Measurements from ENCODE around the gene DNM2.

DNM2 gene

DNA sequence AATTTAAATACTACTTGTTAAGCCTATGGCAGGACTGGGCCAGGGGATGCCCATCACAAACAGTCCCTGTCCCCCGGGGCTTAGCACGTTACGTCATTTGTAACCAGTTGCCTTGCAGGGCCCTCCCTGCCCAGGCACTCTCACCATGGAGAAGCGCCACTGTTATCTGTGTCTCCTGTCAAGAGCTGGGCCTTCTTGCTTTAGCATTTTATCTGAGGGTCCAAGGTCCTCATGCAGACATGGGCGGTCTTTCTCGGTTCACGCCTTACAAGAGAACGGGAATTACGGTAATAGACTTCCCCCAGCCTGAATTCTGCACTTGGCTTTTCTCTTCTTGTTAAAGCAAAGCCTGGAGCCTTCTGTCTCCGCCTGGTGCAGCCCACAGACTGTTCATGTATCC lies 72.0 kb downstream of the DNM2 start:
- Histone ChIP-seq H2AK5ac (ENCODE audit: low read length, severe bottlenecking) (no peak overlapping the region), H4K91ac (ENCODE audit: low read length) (no peak overlapping the region), H3K18ac (ENCODE audit: low read depth in 1 of 2, low read length in 2 of 2) (no peak overlapping the region), H3K36me3 (ENCODE audit: control insufficient read depth in 1 of 2, insufficient read depth in 2 of 2, low read depth in 1 of 2, low read length in 2 of 2) (peaks cover 77 to 91% of the 10 kb centered on the region in 2 experiments), H3K4me2 (ENCODE audit: low read length, poor library complexity, severe bottlenecking) (no peak overlapping the region), H3K9ac (ENCODE audit: low read length) (no peak overlapping the region), H3K4me3 (ENCODE audit: insufficient read depth in 1 of 2, low read depth in 1 of 2, low read length in 2 of 2) (no peak overlapping the region), H2BK120ac (ENCODE audit: low read depth, low read length) (no peak overlapping the region), H3K9me3 (ENCODE audit: control insufficient read depth, low read length) (no peaks in the 10 kb centered on the region), H2BK12ac (ENCODE audit: low read length in 2 of 2) (no peak overlapping the region), H3K27me3 (ENCODE audit: control insufficient read depth in 1 of 2, insufficient read depth in 1 of 2, low read length in 2 of 2) (no peaks in the 10 kb centered on the region), H3K79me1 (replicated peaks; ENCODE audit: low read length, poor library complexity, severe bottlenecking) (peaks cover 30% of the 10 kb centered on the region), H3K23ac (ENCODE audit: low read length in 2 of 2) (no peak overlapping the region), H3K4ac (ENCODE audit: low read depth in 1 of 2, low read length in 2 of 2) (no peak overlapping the region), H2BK5ac (ENCODE audit: low read depth, low read length, poor library complexity, severe bottlenecking) (no peak overlapping the region), H3K4me1 (ENCODE audit: control insufficient read depth, insufficient read depth, low read depth, low read length) (no peaks in the 10 kb centered on the region), H2BK15ac (ENCODE audit: low read depth, poor library complexity, severe bottlenecking) (no peak overlapping the region), H3K14ac (ENCODE audit: low read length in 2 of 2) (no peak overlapping the region), H2AFZ (ENCODE audit: low read depth, low read length) (no peak overlapping the region), H3K27ac (ENCODE audit: low read length, poor library complexity, severe bottlenecking) (no peak overlapping the region), H4K8ac (ENCODE audit: low read length) (no peak overlapping the region)
- DNase-seq, result no peak
- WGBS, result 96% methylated on average over 10 of the region's 10 CpGs

DNA sequence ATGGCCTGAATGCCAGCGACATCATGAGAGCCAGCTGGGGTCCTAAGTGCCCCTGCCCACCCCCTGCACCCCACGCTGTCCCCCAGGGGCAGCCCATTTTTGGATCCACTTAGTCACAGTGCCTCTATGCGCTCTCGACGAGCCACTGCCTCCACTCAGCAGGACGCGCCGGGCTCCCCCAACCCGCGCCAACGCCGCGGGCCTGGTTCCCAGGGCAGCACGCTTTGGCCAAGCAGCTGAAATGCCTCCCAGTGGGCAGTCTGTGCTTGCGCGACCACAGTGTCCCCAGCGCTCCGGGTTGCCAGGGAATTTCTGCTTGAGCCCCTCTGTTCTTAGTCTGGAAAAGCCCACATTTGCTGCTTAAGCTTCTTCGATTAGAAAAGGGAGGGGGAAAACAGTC lies 78.8 kb downstream of the DNM2 start:
- Histone ChIP-seq H3K79me1 (replicated peaks; ENCODE audit: low read length, poor library complexity, severe bottlenecking) (peaks cover 35% of the 10 kb centered on the region), H3K9me3 (ENCODE audit: control insufficient read depth, low read length) (no peaks in the 10 kb centered on the region), H2BK15ac (ENCODE audit: low read depth, poor library complexity, severe bottlenecking) (no peak overlapping the region), H2BK5ac (ENCODE audit: low read depth, low read length, poor library complexity, severe bottlenecking) (no peak overlapping the region), H4K91ac (ENCODE audit: low read length) (no peak overlapping the region), H3K4me2 (ENCODE audit: low read length, poor library complexity, severe bottlenecking) (no peak overlapping the region), H3K27ac (ENCODE audit: low read length, poor library complexity, severe bottlenecking) (no peak overlapping the region), H4K8ac (ENCODE audit: low read length) (no peak overlapping the region), H2AK5ac (ENCODE audit: low read length, severe bottlenecking) (no peak overlapping the region), H2BK12ac (ENCODE audit: low read length in 2 of 2) (no peak overlapping the region), H2AFZ (ENCODE audit: low read depth, low read length) (no peak overlapping the region), H3K23ac (ENCODE audit: low read length in 2 of 2) (no peak overlapping the region), H3K18ac (ENCODE audit: low read depth in 1 of 2, low read length in 2 of 2) (no peak overlapping the region), H3K4me3 (ENCODE audit: insufficient read depth in 1 of 2, low read depth in 1 of 2, low read length in 2 of 2) (no peak overlapping the region), H3K9ac (ENCODE audit: low read length) (no peak overlapping the region), H3K4me1 (ENCODE audit: control insufficient read depth, insufficient read depth, low read depth, low read length) (no peaks in the 10 kb centered on the region), H3K14ac (ENCODE audit: low read length in 2 of 2) (no peak overlapping the region), H3K4ac (ENCODE audit: low read depth in 1 of 2, low read length in 2 of 2) (no peak overlapping the region), H3K27me3 (ENCODE audit: control insufficient read depth in 1 of 2, insufficient read depth in 1 of 2, low read length in 2 of 2) (no peaks in the 10 kb centered on the region), H2BK120ac (ENCODE audit: low read depth, low read length) (no peak overlapping the region), H3K36me3 (ENCODE audit: control insufficient read depth in 1 of 2, insufficient read depth in 2 of 2, low read depth in 1 of 2, low read length in 2 of 2) (peaks cover 80 to 91% of the 10 kb centered on the region in 2 experiments)
- WGBS, result 95% methylated on average over 19 of the region's 19 CpGs
- no peak for DNase-seq

DNA sequence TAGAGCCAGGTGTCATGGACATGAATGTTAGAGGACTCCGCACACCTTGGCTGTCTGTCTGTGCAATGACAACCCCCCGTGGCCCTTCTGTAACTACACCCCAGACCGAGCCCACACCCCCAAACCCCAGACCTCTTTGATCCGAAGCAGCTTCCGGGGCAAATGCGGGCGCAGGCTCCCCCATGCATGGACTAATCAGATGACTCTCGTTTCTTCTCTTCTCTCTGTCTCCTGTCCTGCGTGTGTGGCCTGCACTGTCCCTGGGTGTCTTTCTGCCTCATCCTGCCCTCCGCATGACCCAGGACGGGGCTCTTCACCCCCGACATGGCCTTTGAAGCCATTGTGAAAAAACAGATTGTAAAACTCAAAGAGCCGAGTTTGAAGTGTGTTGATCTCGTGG lies 79.2 kb downstream of the DNM2 start:
- no peak overlapping the region for H3K9ac ChIP-seq (ENCODE audit: low read length)
- H4K91ac ChIP-seq (ENCODE audit: low read length), result no peak overlapping the region
- H2BK5ac ChIP-seq (ENCODE audit: low read depth, low read length, poor library complexity, severe bottlenecking), result no peak overlapping the region
- no peak overlapping the region for H3K4ac ChIP-seq (ENCODE audit: low read depth in 1 of 2, low read length in 2 of 2)
- no peak overlapping the region for H3K27ac ChIP-seq (ENCODE audit: low read length, poor library complexity, severe bottlenecking)
- WGBS, result 93% methylated on average over 14 of the region's 14 CpGs
- H3K4me3 ChIP-seq (ENCODE audit: insufficient read depth in 1 of 2, low read depth in 1 of 2, low read length in 2 of 2), result no peak overlapping the region
- H4K8ac ChIP-seq (ENCODE audit: low read length), result no peak overlapping the region
- H2BK15ac ChIP-seq (ENCODE audit: low read depth, poor library complexity, severe bottlenecking), result peak overlapping the region; percentile 31
- H2BK12ac ChIP-seq (ENCODE audit: low read length in 2 of 2), result no peak overlapping the region
- DNase-seq, result no peak
- no peak overlapping the region for H2BK120ac ChIP-seq (ENCODE audit: low read depth, low read length)
- no peak overlapping the region for H2AFZ ChIP-seq (ENCODE audit: low read depth, low read length)
- no peaks in the 10 kb centered on the region for H3K27me3 ChIP-seq (ENCODE audit: control insufficient read depth in 1 of 2, insufficient read depth in 1 of 2, low read length in 2 of 2)
- no peak overlapping the region for H3K23ac ChIP-seq (ENCODE audit: low read length in 2 of 2)
- peaks cover 85 to 90% of the 10 kb centered on the region in 2 experiments for H3K36me3 ChIP-seq (ENCODE audit: control insufficient read depth in 1 of 2, insufficient read depth in 2 of 2, low read depth in 1 of 2, low read length in 2 of 2)
- H3K14ac ChIP-seq (ENCODE audit: low read length in 2 of 2), result no peak overlapping the region
- peaks cover 36% of the 10 kb centered on the region for H3K79me1 ChIP-seq (replicated peaks; ENCODE audit: low read length, poor library complexity, severe bottlenecking)
- H3K18ac ChIP-seq (ENCODE audit: low read depth in 1 of 2, low read length in 2 of 2), result no peak overlapping the region
- no peaks in the 10 kb centered on the region for H3K4me1 ChIP-seq (ENCODE audit: control insufficient read depth, insufficient read depth, low read depth, low read length)
- H3K4me2 ChIP-seq (ENCODE audit: low read length, poor library complexity, severe bottlenecking), result no peak overlapping the region
- no peaks in the 10 kb centered on the region for H3K9me3 ChIP-seq (ENCODE audit: control insufficient read depth, low read length)
- H2AK5ac ChIP-seq (ENCODE audit: low read length, severe bottlenecking), result no peak overlapping the region

GRCh38 chr19:10797541-10798256 lies 79.8 kb downstream of the DNM2 start:
- no peaks in the 10 kb centered on the region for H3K9me3 ChIP-seq (ENCODE audit: control insufficient read depth, low read length)
- H3K27me3 ChIP-seq (ENCODE audit: control insufficient read depth in 1 of 2, insufficient read depth in 1 of 2, low read length in 2 of 2), result no peaks in the 10 kb centered on the region
- peaks cover 88 to 91% of the 10 kb centered on the region in 2 experiments for H3K36me3 ChIP-seq (ENCODE audit: control insufficient read depth in 1 of 2, insufficient read depth in 2 of 2, low read depth in 1 of 2, low read length in 2 of 2)
- no peak overlapping the region for H2AFZ ChIP-seq (ENCODE audit: low read depth, low read length)
- no peak overlapping the region for H2BK12ac ChIP-seq (ENCODE audit: low read length in 2 of 2)
- no peak overlapping the region for H3K18ac ChIP-seq (ENCODE audit: low read depth in 1 of 2, low read length in 2 of 2)
- no peak overlapping the region for H2BK15ac ChIP-seq (ENCODE audit: low read depth, poor library complexity, severe bottlenecking)
- no peak overlapping the region for H3K4me3 ChIP-seq (ENCODE audit: insufficient read depth in 1 of 2, low read depth in 1 of 2, low read length in 2 of 2)
- no peak overlapping the region for H2AK5ac ChIP-seq (ENCODE audit: low read length, severe bottlenecking)
- no peak overlapping the region for H2BK120ac ChIP-seq (ENCODE audit: low read depth, low read length)
- WGBS, result 97% methylated on average over 19 of the region's 19 CpGs
- no peak overlapping the region for H3K4ac ChIP-seq (ENCODE audit: low read depth in 1 of 2, low read length in 2 of 2)
- no peak overlapping the region for H3K14ac ChIP-seq (ENCODE audit: low read length in 2 of 2)
- H3K4me2 ChIP-seq (ENCODE audit: low read length, poor library complexity, severe bottlenecking), result no peak overlapping the region
- no peak overlapping the region for H3K9ac ChIP-seq (ENCODE audit: low read length)
- H3K23ac ChIP-seq (ENCODE audit: low read length in 2 of 2), result no peak overlapping the region
- peaks cover 39% of the 10 kb centered on the region for H3K79me1 ChIP-seq (replicated peaks; ENCODE audit: low read length, poor library complexity, severe bottlenecking)
- no peaks in the 10 kb centered on the region for H3K4me1 ChIP-seq (ENCODE audit: control insufficient read depth, insufficient read depth, low read depth, low read length)
- no peak overlapping the region for H2BK5ac ChIP-seq (ENCODE audit: low read depth, low read length, poor library complexity, severe bottlenecking)
- H4K8ac ChIP-seq (ENCODE audit: low read length), result no peak overlapping the region
- H4K91ac ChIP-seq (ENCODE audit: low read length), result no peak overlapping the region
- no peak overlapping the region for H3K27ac ChIP-seq (ENCODE audit: low read length, poor library complexity, severe bottlenecking)
- no peak for DNase-seq
